ENCODE measurements around the gene CLEC4G. TPM values are rescaled to one million over a fixed set of nuclear protein-coding genes. Genes with fewer than 3 reads are reported as not detected.

The CLEC4G gene
- total and polyA plus RNA-seq, 2 of the 8 experiments (the other 6 are each of a cell fraction or from before 2014, with no cell fraction given): 0.35 to 2.9 TPM

GRCh38 chr19:7748756-7749155, 16.8 kb upstream of the CLEC4G start:
- Histone ChIP-seq H3K36me3 (ENCODE audit: control insufficient read depth in 2 of 4, insufficient read depth in 4 of 4, low read length in 3 of 4) (no peaks in the 10 kb centered on the region), H2BK20ac (ENCODE audit: low read length) (no peak overlapping the region), H4K5ac (ENCODE audit: insufficient read length, low read depth, low read length) (no peak overlapping the region), H3K79me1 (ENCODE audit: low read depth, low read length) (no peaks in the 10 kb centered on the region), H4K8ac (ENCODE audit: extremely low read depth, insufficient read depth, low read length) (no peak overlapping the region), H3K9ac (replicated peaks in 1 of 4; ENCODE audit: extremely low read depth in 1 of 4, low read depth in 3 of 4, low read length in 3 of 4) (no peak overlapping the region), H3K23ac (ENCODE audit: insufficient read length) (no peak overlapping the region), H3K27me3 (replicated peaks in 1 of 4; ENCODE audit: control insufficient read depth in 3 of 4, extremely low read depth in 1 of 4, insufficient read depth in 3 of 4, low read length in 3 of 4) (no peaks in the 10 kb centered on the region), H3K9me3 (ENCODE audit: insufficient read depth in 2 of 2, low read depth in 1 of 2, low read length in 1 of 2) (0 out of 4 replicates have a peak, but pooled peaks cover 0 to 6% of the 10 kb centered on the region in 2 experiments), H2AFZ (ENCODE audit: low read length) (no peak overlapping the region), H3K4me2 (ENCODE audit: insufficient read depth in 1 of 2, low read depth in 2 of 2, low read length in 2 of 2) (peak overlapping the region in 1 of 2 experiments; percentile 20; a peak in 2 of 4 replicates), H3K4ac (replicated peaks; ENCODE audit: insufficient read length, low read depth, low read length) (no peak overlapping the region), H3K14ac (ENCODE audit: insufficient read length) (no peak overlapping the region), H4K20me1 (replicated peaks in 1 of 2; ENCODE audit: control insufficient read depth in 1 of 2, insufficient read depth in 2 of 2, low read length in 2 of 2) (no peaks in the 10 kb centered on the region), H3K56ac (replicated peaks; ENCODE audit: insufficient read length, low read depth, low read length) (no peak overlapping the region), H4K91ac (replicated peaks; ENCODE audit: insufficient read length, low read length) (no peak overlapping the region), H3K4me3 (ENCODE audit: extremely low read depth in 1 of 4, insufficient read depth in 2 of 4, low read depth in 3 of 4, low read length in 4 of 4) (0 out of 8 replicates have a peak overlapping the region, but pooled peaks of 1 of the 4 experiments have one; percentile 22), H3K23me2 (ENCODE audit: low read depth, low read length) (no peaks in the 10 kb centered on the region; the same call in 1 of the 2 replicates), H2BK120ac (replicated peaks; ENCODE audit: low read depth, low read length) (no peak overlapping the region), H2BK5ac (ENCODE audit: low read depth, low read length) (no peak overlapping the region), H3K79me2 (ENCODE audit: control insufficient read depth in 1 of 2, insufficient read depth in 2 of 2, low read length in 2 of 2) (no peaks in the 10 kb centered on the region), H3K4me1 (replicated peaks in 1 of 4; ENCODE audit: control insufficient read depth in 3 of 4, insufficient read depth in 4 of 4, low read length in 3 of 4) (peaks cover 3 to 15% (median 8%) of the 10 kb centered on the region in 4 experiments; a peak in 6 of 7 replicates), H2AK5ac (ENCODE audit: low read depth, low read length) (no peak overlapping the region), H2BK15ac (ENCODE audit: low read length) (no peak overlapping the region), H3K18ac (ENCODE audit: extremely low read depth, low read length) (no peak overlapping the region), H3K27ac (ENCODE audit: low read depth, low read length) (peak overlapping the region; percentile 50), H2BK12ac (ENCODE audit: low read depth, low read length) (no peak overlapping the region)
- WGBS, 2 experiments (ENCODE audit: extremely low coverage in 1 of 2, insufficient coverage in 1 of 2, insufficient read length in 1 of 2, insufficient replicate concordance in 2 of 2, low coverage in 1 of 2, low lambda C conversion rate in 2 of 2, missing lambda C conversion rate in 1 of 2): 16% methylated on average over 4 of the region's 4 CpGs; no CpG with 5 or more reads in 1 of the 2 experiments
- ChIA-PET POLR2A (ENCODE audit: partially characterized antibody) (no interaction called here), CTCF (ENCODE audit: partially characterized antibody) (interaction anchor here (0.6 to 1.6 kb wide), 4 partner anchors 11 to 50 kb away, joined by 3 to 5 read pairs (median 4); no protein-coding TSS in a partner anchor)
- DNase-seq (ENCODE audit: low read depth in 1 of 2, low spot score in 2 of 2) (peak; percentile 51 to 60), FAIRE-seq (peak; percentile 99)
- TF ChIP-seq POU5F1 (IDR thresholded peaks at IDR 0.05; ENCODE audit: low read depth, low read length) (no peak), CHD2 (IDR thresholded peaks at IDR 0.05; ENCODE audit: low read length) (peak; percentile 18; the same call in 1 of the 2 replicates), RFX5 (IDR thresholded peaks at IDR 0.05; ENCODE audit: borderline replicate concordance, low read depth, low read length) (no peak), NANOG (IDR thresholded peaks at IDR 0.05; ENCODE audit: insufficient read depth, low read depth, low read length, poor library complexity, severe bottlenecking) (no peak), SIN3A (conservative IDR thresholded peaks at IDR 0.05 in 1 of 2, IDR thresholded peaks at IDR 0.05 in 1 of 2; ENCODE audit: low read depth in 1 of 2, low read length in 2 of 2) (0 out of 4 replicates have a peak, but pooled peaks of 1 of the 2 experiments have one; percentile 85), CREB1 (IDR thresholded peaks at IDR 0.05) (no peak), SP1 (IDR thresholded peaks at IDR 0.05; ENCODE audit: low read depth, low read length) (peak; percentile 92), YY1 (IDR thresholded peaks at IDR 0.05; ENCODE audit: low read depth, low read length) (peak; percentile 77), FOSL1 (IDR thresholded peaks at IDR 0.05; ENCODE audit: insufficient read depth, low read depth, low read length) (no peak), SP2 (IDR thresholded peaks at IDR 0.05; ENCODE audit: low read length) (no peak), CTCF (IDR thresholded peaks at IDR 0.05; ENCODE audit: control extremely low read depth in 1 of 3, insufficient read depth in 1 of 3, low read depth in 1 of 3, low read length in 3 of 3) (peak; percentile 41 to 75 (median 64))

All from H1 (cell line).